H4 (cell line): ENCODE results near the gene SIRT6. TPM values are rescaled to one million over a fixed set of nuclear protein-coding genes. Genes with fewer than 3 reads are reported as not detected.
"Not testable (repeated sequence)": the region's sequence is repeated elsewhere in the genome, so short reads cannot be mapped to it uniquely, and the experiment has no call there.

ENCODE experiments used
- DNase-seq: peaks from one replicate; pipeline ENCODE4 v3.0.0-alpha.2; 2015; ENCODE audit warnings: low spot score
- total RNA-seq: library from RNA; depleted of rRNA; stranded (reverse); fragments of >200 nt; shearing (Covaris generic); gene quantifications from 2 replicates; pipeline ENCODE4 v1.2.3, GENCODE V29; 2014

The SIRT6 gene
- total RNA-seq, 1 experiment from 2014 or later = 14.3 TPM

DNA sequence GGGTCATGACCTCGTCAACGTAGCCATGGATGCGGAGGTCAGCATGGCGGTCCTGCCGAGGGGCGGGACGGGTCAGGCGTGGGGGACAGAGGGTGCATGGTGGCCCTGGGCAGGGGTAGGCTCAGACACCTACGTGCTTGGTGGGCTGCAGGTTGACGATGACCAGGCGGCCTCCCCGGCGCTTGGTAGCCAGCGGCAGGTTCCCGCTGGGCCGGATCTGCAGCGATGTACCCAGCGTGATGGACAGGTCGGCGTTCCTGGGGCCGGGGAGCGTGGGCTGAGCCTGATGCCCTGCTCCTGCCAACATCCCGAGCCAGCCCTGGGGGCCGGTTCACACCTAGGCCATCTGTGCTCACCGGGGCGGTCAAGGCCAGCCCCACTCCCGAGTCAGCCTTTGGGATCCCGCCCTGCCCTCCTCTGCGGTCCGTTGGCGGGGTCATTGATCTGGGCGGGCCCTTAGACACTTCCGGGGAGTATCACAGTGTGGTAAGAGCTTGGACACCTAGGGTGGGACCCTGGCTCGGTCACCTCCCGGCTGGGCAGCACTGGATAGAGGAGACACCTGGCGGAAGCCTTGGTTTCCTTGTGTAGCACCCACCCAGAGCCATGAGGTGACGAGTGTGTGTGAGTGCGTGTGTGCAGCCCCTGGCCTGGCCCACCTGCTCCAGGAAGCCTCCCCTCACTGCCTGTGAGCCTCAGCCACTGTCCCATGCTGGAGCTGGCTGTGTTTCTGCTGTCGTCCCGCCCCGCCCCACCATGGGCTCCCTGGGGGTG lies 7.3 kb downstream of the SIRT6 start:
- DNase-seq = no peak

DNA sequence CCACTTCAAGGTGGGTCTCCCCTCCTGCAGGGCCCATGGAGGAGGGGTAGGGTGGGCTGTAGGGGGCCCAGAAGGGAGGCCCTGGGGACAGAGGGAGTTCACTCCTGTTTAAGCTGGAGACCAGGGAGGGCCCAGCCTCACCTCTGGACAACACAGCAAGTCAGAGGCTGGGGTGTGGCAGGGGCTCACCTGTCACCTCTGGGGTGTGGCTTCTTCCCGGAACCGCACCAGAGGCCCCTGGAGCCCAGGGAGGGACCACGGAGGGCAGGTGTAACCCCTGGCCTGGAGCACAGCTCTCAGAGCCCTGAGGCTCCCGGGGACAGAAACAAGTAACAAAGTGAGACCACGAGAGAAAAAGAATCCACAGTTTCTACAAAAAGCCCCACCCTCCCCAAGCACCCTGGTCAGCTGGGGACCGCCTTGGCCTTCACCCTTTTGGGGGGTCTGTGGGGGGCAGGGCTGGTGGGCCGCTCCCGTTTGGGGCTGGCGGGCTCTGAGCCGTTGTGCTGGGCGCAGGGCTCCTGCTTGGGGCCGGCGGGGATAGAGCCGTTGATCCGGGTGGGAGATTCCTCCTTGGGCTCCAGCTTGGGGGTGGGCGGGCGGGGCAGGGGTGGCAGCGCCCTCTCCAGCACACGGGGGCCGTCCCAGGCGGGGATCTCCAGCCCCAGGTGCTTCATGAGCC lies 8.0 kb downstream of the SIRT6 start:
- no peak for DNase-seq

DNA sequence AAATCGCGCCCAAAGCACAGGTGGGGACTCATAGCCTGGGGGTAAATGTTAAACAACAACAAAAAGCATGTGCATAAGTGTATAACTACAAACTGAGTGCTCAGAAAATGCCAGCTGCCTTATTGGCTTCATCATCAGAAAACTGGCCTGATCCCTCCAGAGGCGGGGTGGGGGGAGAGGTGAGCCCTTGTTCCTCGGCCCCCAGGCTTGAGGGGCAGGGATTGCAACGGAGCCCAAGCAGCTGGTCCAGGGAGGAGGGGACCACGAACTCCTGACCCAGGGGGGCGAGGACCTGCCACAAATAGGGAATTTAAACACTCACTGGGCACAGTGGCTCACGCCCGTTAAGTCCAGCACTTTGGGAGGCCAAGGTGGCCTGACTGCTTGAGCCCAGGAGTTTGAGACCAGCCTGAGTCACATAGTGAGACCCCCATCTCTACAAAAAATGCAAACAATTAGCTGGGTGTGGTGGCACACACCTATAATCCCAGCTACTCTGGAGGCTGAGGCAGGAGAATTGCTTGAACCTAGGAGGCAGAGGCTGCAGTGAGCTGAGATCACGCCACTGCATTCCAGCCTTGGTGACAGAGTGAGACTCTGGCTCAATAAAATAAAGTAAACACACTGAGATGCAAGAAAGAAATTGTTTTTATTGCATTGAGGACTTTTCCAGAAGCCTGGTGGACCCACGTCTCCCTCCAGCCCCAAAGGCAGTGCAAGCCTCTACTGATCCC lies 8.7 kb downstream of the SIRT6 start:
- no peak for DNase-seq

DNA sequence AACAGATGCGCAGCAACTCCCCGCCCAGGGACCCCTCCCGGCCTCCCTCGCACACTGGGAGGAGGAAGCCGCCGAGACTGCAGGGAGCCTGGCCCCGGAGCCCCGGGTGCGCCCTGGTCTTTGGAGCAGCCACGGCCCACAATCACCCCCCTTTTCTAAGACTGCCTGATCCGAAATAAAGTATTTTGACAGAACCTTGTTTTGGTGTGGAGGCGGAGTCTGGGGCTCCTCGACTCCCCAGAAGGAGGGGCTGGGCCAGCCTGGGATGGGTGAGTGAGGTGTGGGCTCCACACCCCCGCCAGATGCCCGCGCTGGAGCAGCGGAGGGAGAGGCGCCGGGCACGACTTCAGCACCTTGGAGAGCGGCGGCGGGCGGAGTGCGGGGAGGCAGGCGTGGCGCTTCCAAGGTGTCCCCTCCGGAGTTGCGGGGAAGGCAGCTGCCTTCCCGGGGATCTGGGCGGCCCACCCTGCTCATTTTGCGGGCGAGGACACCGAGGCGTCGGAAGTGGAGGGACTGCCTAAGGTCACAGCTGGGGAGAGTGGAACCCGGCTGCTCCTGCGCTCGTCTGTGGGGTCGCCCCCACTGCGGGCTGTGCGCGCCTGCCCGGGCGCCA lies 9.4 kb downstream of the SIRT6 start:
- no peak for DNase-seq

DNA sequence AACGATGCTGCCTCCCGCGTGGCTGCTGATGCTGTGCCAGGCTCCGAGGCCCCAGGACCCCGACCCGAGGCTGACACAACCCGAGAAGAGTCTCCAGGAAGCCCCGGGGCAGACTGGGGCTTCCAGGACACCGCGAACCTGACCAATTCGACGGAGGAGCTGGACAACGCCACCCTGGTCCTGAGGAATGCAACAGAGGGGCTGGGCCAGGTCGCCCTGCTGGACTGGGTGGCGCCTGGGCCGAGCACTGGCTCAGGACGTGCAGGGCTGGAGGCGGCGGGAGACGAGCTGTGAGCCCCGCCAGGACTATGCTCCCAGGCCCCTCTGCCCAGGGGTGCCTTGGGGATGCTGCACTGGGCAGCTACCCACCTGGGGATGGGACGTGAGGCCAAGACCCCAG lies 10.7 kb downstream of the SIRT6 start:
- no peak for DNase-seq

DNA sequence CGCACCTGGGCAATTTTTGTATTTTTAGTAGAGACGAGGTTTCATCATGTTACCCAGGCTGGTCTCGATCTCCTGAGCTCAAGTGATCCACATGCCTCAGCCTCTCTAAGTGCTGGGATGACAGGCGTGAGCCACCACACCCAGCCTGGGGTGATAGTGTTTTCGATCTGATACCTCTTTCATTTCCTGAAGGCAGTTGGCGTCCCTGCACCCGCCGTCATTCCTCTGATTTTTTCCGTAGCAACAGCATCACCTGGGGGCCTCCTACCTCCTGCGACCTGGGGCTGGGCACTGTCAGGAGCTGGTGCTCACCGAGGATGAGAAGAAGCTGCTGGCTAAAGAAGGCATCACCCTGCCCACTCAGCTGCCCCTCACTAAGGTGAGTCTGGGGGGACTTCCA lies 18.1 kb downstream of the SIRT6 start:
- no peak for DNase-seq

DNA sequence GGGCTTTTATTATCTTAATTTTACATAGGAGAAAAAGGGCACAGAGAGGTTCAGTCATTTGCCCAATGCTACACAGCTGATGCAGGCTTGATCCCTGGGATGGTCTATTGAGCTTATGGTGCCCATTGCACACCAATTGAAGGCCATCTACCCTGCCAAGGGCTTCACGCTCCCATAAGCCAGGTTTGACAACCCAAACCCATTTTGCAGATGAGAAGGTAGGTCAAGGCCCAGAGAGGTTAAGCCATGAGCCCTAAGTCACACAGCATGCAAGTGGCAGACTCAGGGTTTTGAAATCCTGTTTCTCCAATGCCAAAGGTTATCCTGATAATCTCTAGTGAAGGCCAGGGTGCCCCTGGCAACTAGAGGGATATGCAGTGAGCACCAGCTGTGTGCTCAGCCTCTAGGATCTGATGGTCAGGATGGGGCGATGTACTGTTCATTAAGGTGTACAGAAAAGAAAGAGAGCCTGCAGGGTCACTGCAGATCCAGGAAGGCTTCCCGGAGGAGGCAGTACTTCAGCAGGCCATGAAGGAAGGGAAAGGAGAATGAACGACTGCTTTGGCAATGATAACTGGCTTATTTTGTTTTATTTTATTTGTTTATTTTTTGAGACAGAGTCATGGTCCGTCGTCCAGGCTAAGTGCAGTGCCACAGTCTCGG lies 20.8 kb downstream of the SIRT6 start:
- no peak for DNase-seq

DNA sequence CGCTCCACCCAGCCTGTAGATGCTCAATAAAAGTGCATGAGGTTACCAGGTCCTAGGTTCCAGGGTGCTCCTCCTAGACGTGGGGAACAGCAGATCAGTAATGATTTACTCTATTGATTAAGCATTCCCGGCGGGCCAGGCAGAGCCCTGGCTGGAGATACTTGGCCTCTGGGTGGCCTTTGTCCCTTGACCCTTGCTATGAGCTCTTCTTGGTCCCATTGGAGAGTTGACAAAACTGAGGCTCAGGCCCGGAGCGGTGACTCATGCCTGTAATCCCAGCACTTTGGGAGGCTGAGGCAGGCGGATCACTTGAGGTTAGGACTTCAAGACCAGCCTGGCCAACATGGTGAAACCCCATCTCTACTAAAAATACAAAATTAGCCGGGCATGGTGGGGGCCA lies 24.4 kb downstream of the SIRT6 start:
- not testable (repeated sequence) for DNase-seq

DNA sequence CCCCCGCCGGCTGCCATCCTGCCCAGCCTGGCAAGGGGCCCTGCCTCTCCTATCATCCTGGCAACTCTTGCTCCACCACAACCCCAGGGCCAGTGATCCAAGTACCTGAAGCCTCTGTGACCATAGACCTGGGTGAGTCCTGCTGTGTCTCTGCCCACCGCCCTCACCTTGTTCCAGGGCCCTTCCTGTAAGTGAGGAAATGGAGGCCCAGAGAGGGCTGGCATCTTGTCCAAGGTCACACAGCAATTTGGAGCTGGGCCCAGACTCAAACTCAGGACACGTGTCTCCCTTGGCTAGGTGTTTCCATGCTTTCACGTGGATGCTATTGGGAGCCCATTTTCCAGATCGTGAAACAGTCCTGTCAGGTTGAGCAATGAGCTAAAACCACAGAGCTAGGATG lies 25.2 kb downstream of the SIRT6 start:
- DNase-seq = no peak

DNA sequence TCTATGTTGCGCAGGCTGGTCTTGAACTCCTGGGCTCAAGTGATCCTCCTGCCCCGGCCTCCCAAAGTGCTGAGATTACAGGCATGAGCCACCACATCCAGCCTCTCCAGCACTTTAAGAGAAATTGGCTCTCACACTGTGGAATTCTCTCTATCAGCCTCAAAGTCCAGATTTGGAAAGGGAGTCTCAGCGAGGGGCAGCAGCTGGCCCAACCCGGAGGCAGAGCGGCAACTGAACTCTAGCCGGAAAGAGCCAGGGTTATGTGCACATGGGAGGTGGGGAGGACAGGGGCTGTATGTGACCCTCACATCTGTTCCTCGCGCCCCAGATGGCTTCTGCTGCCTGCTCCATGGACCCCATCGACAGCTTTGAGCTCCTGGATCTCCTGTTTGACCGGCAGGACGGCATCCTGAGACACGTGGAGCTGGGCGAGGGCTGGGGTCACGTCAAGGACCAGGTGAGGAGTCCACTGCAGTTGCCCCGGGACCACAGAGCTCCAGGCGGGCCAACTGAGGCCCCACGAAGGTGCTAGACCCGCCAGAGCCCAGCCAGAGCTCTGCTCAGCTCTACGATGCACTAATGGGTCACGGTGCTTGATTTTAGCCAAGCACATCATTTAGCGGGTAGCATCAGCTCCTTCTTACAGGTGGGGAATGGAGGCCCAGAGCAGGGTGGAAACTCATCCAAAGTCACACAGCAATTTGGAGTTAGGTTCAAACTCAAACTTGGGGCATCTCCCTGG lies 27.6 kb downstream of the SIRT6 start:
- no peak for DNase-seq

DNA sequence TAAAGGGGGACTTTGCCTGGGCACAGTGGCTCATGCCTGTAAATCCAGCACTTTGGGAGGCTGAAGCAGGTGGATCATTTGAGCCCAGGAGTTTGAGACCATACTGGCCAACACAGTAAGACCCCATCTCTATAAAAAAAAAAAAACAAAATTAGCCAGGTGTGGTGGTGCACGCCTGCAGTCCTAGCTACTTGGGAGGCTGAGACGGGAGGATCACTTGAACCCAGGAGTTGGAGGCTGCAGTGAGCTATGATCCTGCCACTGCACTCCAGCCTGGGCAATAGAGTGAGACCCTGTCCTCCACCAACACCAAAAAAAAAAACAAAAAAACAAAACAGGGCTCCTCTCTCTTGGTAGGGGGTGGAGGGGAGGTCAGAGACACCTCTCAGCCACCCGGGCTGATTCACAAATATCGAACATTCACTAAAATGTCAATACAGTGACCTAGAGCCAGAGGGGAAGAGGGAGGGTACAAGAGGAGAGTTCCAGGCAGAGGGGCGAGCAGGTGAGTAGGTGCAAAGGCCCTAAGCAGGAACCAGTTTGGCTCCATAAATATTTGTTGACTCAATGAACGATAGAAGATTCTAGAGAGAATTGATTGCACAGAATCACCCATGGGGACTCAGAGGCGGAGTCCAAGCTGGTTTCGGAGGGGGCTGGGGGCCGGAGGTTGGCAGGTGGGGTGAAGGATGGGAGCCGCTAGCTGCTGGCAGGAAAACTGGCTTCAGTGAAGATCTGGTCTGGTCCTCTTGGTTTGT lies 29.9 kb downstream of the SIRT6 start:
- DNase-seq = no peak

DNA sequence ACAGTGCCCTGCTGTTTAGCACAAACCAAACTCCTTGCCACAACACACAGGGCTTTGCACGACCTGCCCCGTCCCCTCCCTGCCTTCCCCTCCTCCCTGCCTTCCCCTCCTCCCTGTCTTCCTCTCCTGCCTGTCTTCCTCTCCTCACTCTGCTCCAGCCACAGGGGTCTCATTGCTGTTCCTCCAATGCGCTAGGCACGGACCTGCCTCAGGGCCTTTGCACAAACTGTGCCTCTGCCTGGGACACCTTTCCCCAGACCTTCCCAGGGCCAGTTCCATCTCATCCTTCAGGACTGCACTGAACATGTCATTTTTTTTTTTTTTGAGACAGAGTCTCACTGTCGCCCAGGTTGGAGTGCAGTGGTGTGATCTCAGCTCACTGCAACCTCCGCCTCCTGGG lies 30.7 kb downstream of the SIRT6 start:
- DNase-seq = no peak

DNA sequence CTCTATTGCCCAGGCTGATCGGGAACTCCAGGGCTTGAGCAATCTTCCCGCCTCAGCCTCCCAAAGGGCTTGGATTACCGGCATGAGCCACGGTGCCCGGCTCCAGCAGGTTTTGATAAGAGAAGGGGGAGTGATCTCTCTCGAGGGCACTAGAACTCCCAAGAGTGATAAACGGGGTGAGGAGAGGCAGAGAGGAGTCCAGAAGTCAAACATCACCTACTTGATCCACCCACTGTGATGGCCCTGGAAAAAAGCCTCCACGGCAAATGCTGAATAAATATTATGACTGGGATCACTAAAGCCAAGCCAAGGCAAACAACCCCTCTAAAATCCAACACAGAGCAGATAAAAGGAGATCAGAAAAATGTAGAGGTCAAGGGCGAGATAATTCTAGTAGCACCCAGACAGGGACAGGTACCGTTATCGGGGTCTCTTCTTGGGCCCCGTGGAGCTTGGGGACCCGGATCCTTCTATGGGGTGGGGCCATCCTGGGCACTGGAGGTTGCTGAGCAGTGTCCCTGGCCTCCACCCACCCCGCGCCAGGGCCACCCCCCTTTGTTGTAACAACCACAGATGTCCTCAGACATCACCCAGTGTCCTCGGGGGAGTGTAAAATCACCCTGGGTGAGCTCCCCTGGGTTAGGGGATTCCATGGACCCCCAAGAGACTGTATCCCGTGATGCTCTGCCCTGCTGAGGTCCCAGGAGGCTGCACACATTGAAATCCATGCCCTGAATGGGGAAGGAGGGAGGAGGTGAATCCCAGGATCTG lies 32.7 kb downstream of the SIRT6 start:
- DNase-seq = no peak

DNA sequence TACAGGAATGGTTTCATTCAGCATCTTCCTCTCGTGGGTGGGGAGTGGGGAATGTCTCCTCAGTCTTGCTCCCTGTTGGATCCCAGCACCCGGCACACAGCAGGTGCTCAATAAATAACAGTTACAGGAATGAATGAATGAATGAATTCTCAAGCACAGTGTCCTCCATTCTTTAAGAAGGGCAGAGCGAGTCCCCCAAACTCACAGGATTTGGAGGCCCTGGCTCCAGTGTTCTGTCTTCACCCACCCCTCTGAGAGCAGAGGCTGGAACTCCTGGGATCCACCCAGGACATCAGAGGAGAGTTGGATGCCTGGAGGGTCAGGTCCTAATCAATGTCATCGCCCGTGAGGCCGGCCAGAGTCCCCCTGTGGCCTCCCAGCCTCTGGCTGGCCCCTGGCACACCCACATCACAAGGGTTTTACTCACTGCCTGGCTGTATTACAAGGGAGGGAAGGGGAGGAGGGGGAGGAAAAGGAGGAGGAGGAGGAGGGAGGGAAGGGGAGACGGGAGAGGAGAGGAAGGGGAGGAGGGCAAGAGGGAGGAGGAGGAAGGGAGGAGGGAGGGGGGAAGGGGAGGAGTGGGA lies 37.6 kb downstream of the SIRT6 start:
- DNase-seq = peak; percentile 63

DNA sequence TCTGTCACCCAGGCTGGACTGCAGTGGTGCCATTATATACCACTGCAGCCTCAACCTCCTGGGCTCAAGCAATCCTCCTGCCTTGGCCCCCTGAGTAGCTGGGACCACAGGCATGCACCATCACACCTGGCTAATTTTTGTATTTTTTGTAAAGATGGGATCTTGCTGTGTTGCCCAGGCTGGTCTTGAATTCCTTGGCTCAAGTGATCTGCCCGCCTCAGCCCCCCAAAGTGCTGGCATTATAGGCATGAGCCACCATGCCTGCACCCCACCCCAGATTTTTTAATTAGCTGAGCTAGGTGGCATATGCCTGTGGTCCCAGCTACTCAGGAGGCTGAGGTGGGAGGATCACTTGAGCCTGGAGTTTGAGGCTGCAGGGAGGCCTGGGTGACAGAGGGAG lies 39.4 kb downstream of the SIRT6 start:
- not testable (repeated sequence) for DNase-seq

DNA sequence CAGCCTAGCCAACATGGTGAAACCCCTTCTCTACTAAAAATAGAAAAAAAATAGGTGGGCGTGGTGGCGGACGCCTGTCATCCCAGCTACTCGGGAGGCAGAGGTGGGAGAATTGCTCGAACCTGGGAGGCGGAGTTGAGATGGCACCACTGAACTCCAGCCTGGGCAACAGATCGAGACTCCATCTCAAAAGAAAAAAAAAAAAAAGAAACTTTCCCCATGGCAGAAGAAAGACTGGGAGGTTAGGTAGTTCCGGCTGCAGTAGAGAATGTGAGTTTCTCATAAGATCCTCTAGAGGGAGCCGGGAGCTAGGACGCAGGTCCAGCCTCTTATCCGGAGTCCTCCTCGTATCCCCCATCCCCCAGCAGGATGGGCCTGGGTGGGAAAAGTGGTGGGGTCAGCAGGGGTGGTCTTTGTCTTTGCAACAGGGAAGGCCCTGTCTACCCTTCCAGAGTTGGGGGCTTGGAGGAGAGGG lies 42.1 kb downstream of the SIRT6 start:
- DNase-seq = peak; percentile 75

DNA sequence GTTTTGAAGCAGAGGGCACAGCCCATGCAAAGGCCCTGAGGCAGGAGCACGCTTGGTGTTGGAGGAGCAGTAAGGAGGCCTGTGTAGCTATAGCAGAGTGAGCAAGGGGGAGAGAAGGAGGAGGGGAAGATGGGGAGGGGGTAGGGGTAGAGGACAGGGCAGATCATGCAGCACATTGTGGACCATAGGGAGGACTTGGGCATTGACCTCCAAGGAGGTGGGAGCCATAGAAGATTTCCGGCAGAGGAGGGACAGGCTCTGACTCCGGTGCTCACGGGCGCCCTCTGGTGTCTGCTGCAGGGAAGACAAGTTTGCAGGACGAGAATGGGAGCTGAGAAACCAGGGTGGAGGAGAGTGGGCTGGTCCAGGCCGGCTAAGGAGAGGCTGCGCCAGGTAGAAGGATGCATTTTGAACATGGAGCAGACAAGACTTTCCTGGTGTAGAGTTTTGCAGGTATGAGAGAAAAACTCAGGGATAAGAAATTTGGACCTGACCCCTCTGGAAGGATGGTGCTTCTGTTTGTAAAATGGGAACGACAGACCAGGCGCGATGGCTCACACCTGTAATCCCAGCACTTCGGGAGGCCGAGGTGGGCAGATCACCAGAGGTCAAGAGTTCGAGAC lies 42.6 kb downstream of the SIRT6 start:
- DNase-seq = peak; percentile 47

DNA sequence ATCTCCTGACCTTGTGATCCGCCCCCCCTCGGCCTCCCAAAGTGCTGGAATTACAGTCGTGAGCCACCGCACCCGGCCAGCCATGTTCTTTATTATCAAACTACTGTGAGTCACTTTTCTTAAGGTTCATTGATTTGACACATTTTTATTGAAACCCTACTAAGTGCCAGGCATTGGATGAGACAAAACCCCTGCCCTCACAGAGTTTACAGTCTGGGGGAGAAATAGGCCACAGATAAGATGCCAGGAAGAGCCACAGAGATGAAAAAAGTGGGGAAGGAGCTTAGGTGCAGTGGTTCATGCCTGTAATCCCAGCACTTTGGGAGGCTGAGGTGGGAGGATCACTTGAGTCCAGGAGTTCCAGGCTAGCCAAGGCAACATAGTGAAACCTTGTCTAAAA lies 43.9 kb downstream of the SIRT6 start:
- DNase-seq = no peak

DNA sequence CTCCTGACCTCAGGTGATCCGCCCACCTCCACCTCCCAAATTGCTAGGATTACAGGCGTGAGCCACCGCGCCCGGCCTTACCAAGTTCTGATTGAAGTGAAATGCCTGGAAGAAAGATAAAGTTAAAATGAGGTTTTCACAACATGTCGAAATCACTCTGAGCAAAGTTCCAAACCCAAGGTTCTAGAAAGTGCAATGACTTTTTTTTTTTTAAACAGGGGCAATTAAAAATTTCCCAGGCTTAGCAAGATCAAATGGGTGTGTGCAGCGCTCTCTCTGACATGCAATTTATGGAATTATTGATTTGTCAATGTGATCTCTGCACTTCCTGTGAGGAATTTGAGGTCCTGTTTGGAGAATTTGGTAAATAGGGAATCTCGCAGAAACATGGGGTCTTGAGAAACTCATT lies 45.7 kb downstream of the SIRT6 start:
- no peak for DNase-seq
